Hepatocyte (in vitro differentiated cells): ENCODE measurements around the gene TFG. TPM values are rescaled to one million over a fixed set of nuclear protein-coding genes. Genes with fewer than 3 reads are reported as not detected.
A peak's percentile ranks its signal among the peaks of the same experiment; 100 is the strongest.

Experiments
- DNase-seq: peaks from one replicate; pipeline ENCODE4 v3.0.0-alpha.2; 2016; ENCODE audit warnings: low spot score
- H2AFZ ChIP-seq: fragments of 200-600 bp; sonication (generic); 2 replicates; pipeline ENCODE4 v1.6.0; 2016; ENCODE audit warnings: antibody characterized with exemption, mild to moderate bottlenecking
- H3K27ac ChIP-seq: fragments of 200-600 bp; sonication (generic); 2 replicates; pipeline ENCODE4 v1.5.1; 2016; ENCODE audit warnings: mild to moderate bottlenecking
- H3K27me3 ChIP-seq: fragments of 200-600 bp; sonication (generic); 2 replicates; pipeline ENCODE4 v1.6.1; 2016
- H3K36me3 ChIP-seq: fragments of 200-600 bp; sonication (generic); replicated peaks from 2 replicates; pipeline ENCODE4 v1.5.1; 2016; ENCODE audit warnings: low read depth; ENCODE audit not compliant: insufficient read depth
- H3K4me1 ChIP-seq: fragments of 200-600 bp; sonication (generic); 2 replicates; pipeline ENCODE4 v1.5.1; 2016; ENCODE audit warnings: mild to moderate bottlenecking, moderate library complexity; ENCODE audit not compliant: insufficient read depth
- H3K4me2 ChIP-seq: fragments of 200-600 bp; sonication (generic); 2 replicates; pipeline ENCODE4 v1.6.0; 2016
- H3K4me3 ChIP-seq: fragments of 200-600 bp; sonication (generic); 2 replicates; pipeline ENCODE4 v1.5.1; 2016; ENCODE audit warnings: mild to moderate bottlenecking
- H3K79me2 ChIP-seq: fragments of 200-600 bp; sonication (generic); 2 replicates; pipeline ENCODE4 v1.6.0; 2017; ENCODE audit warnings: mild to moderate bottlenecking
- H3K9me2 ChIP-seq: fragments of 200-600 bp; sonication (generic); replicated peaks from 2 replicates; pipeline ENCODE4 v1.6.0; 2017; ENCODE audit warnings: mild to moderate bottlenecking; ENCODE audit not compliant: insufficient read depth
- H3K9me3 ChIP-seq: fragments of 200-600 bp; sonication (generic); 2 replicates; pipeline ENCODE4 v1.5.1; 2016; ENCODE audit warnings: low read depth, mild to moderate bottlenecking
- H4K20me1 ChIP-seq: fragments of 200-600 bp; sonication (generic); 2 replicates; pipeline ENCODE4 v1.6.0; 2016; ENCODE audit warnings: mild to moderate bottlenecking; ENCODE audit not compliant: insufficient read depth, poor library complexity, severe bottlenecking
- CTCF ChIP-seq: fragments of 200-600 bp; sonication (generic); IDR thresholded peaks from 2 replicates; pipeline ENCODE4 v1.5.1; 2016; ENCODE audit warnings: antibody characterized with exemption, mild to moderate bottlenecking; ENCODE audit not compliant: poor library complexity
- EZH2 ChIP-seq: fragments of 200-600 bp; sonication (generic); IDR thresholded peaks from 2 replicates; pipeline ENCODE4 v1.6.1; 2016; ENCODE audit warnings: antibody characterized with exemption, mild to moderate bottlenecking, borderline replicate concordance
- EZH2phosphoT487 ChIP-seq: fragments of 200-600 bp; sonication (generic); IDR thresholded peaks from one replicate; pipeline ENCODE4 v1.6.1; 2018; ENCODE audit warnings: antibody characterized with exemption, mild to moderate bottlenecking, low read depth, moderate library complexity; ENCODE audit not compliant: unreplicated experiment, severe bottlenecking
- WGBS: methylation state at CpG from one replicate; pipeline ENCODE4 v1.1.6; 2016; ENCODE audit warnings: low lambda C conversion rate; ENCODE audit errors: missing lambda C conversion rate; 5-methylcytosine and 5-hydroxymethylcytosine counted together
- polyA plus RNA-seq: library from polyadenylated mRNA; unstranded; fragments of >200 nt; fragmentation: Nextera tagmentation; extraction: Ambion mirVana; gene quantifications from 2 replicates; pipeline ENCODE4 v1.2.1, GENCODE V29; 2016
- total RNA-seq: library from RNA; depleted of rRNA; stranded (reverse); fragments of >200 nt; gene quantifications from 2 replicates; pipeline ENCODE4 v1.2.3, GENCODE V29; 2014

Gene TFG
- total and polyA plus RNA-seq, 2 experiments from 2014 or later = 150 to 228 TPM

- no peaks in the 10 kb centered on the region for H3K4me1 ChIP-seq
- no peak overlapping the region for H3K4me3 ChIP-seq
- no peaks in the 10 kb centered on the region for H3K36me3 ChIP-seq
- 94% methylated on average over 4 of the region's 4 CpGs for whole genome bisulfite sequencing
- TF ChIP-seq EZH2 = no peak
- no peak for TF ChIP-seq CTCF
- no peak for TF ChIP-seq EZH2phosphoT487
- no peak for DNase-seq
- no peak overlapping the region for H2AFZ ChIP-seq
- peak overlapping the region; percentile 46 for H3K4me2 ChIP-seq
- H4K20me1 ChIP-seq = peaks cover 80% of the 10 kb centered on the region
- no peak overlapping the region for H3K27ac ChIP-seq
- no peaks in the 10 kb centered on the region for H3K27me3 ChIP-seq
- H3K9me3 ChIP-seq = no peaks in the 10 kb centered on the region
- peaks cover 100% of the 10 kb centered on the region for H3K79me2 ChIP-seq
- H3K9me2 ChIP-seq = no peaks in the 10 kb centered on the region
Measured at GRCh38 chr3:100717637-100718487, 8.6 kb downstream of the TFG start.

GRCh38 chr3:100719136-100719535, 9.8 kb downstream of the TFG start:
- Histone ChIP-seq H2AFZ (no peak overlapping the region), H3K9me2 (no peaks in the 10 kb centered on the region), H3K27ac (no peak overlapping the region), H3K36me3 (no peaks in the 10 kb centered on the region), H3K27me3 (no peaks in the 10 kb centered on the region), H3K4me3 (no peak overlapping the region), H3K4me1 (no peaks in the 10 kb centered on the region), H3K9me3 (no peaks in the 10 kb centered on the region), H3K79me2 (peaks cover 100% of the 10 kb centered on the region), H3K4me2 (no peak overlapping the region), H4K20me1 (peaks cover 69% of the 10 kb centered on the region)
- TF ChIP-seq EZH2 = no peak
- TF ChIP-seq CTCF = no peak
- no peak for TF ChIP-seq EZH2phosphoT487
- WGBS = 53% methylated on average over 1 of the region's 1 CpG
- no peak for DNase-seq

GRCh38 chr3:100720426-100720825, 11.1 kb downstream of the TFG start:
- 84% methylated on average over 5 of the region's 5 CpGs for WGBS
- Histone ChIP-seq H2AFZ (no peak overlapping the region), H3K79me2 (peaks cover 98% of the 10 kb centered on the region), H3K4me3 (no peak overlapping the region), H3K27me3 (no peaks in the 10 kb centered on the region), H4K20me1 (peaks cover 62% of the 10 kb centered on the region), H3K9me3 (no peaks in the 10 kb centered on the region), H3K27ac (no peak overlapping the region), H3K4me2 (no peak overlapping the region), H3K4me1 (no peaks in the 10 kb centered on the region), H3K36me3 (no peaks in the 10 kb centered on the region), H3K9me2 (no peaks in the 10 kb centered on the region)
- no peak for TF ChIP-seq CTCF
- TF ChIP-seq EZH2 = no peak
- TF ChIP-seq EZH2phosphoT487 = no peak
- DNase-seq = no peak
